WERI-Rb-1 (cell line): ENCODE data around the gene LRBA.

Experiments
- DNase-seq: peaks from one replicate; pipeline ENCODE4 v3.0.0-alpha.2; 2020
- H3K27ac ChIP-seq: fragments of 250-450 bp; sonication (Bioruptor Pico); 2 replicates; pipeline ENCODE4 v1.5.1; 2020; ENCODE audit warnings: mild to moderate bottlenecking, moderate library complexity
- H3K27me3 ChIP-seq: fragments of 250-450 bp; sonication (Bioruptor Pico); 2 replicates; pipeline ENCODE4 v1.5.1; 2021; ENCODE audit warnings: mild to moderate bottlenecking, low read depth, moderate library complexity; ENCODE audit not compliant: insufficient read depth, severe bottlenecking
- H3K36me3 ChIP-seq: fragments of 250-450 bp; sonication (Bioruptor Pico); 2 replicates; pipeline ENCODE4 v1.5.1; 2020; ENCODE audit warnings: mild to moderate bottlenecking, moderate library complexity
- H3K4me3 ChIP-seq: 2 replicates; pipeline ENCODE4 v1.5.1; 2011; ENCODE audit warnings: low read depth, mild to moderate bottlenecking, control low read depth, low read length
- H3K9me3 ChIP-seq: fragments of 250-450 bp; sonication (Bioruptor Pico); 2 replicates; pipeline ENCODE4 v1.5.1; 2021; ENCODE audit warnings: mild to moderate bottlenecking, moderate library complexity; ENCODE audit not compliant: severe bottlenecking
- CTCF ChIP-seq: IDR thresholded peaks from 2 replicates; pipeline ENCODE4 v1.5.1; 2011; ENCODE audit warnings: low read depth, mild to moderate bottlenecking, control low read depth, inconsistent platforms, low read length

The LRBA gene

GRCh38 chr4:150329373-150329772 lies 685.7 kb downstream of the LRBA start:
- Histone ChIP-seq H3K27me3 (no peaks in the 10 kb centered on the region), H3K27ac (no peak overlapping the region), H3K9me3 (peaks cover 3% of the 10 kb centered on the region), H3K36me3 (peaks cover 2% of the 10 kb centered on the region; the same call in 1 of the 2 replicates), H3K4me3 (no peak overlapping the region)
- DNase-seq: no peak
- TF ChIP-seq CTCF: no peak

- Histone ChIP-seq H3K27ac (no peak overlapping the region), H3K4me3 (no peak overlapping the region), H3K36me3 (peaks cover 2% of the 10 kb centered on the region; the same call in 1 of the 2 replicates), H3K27me3 (no peaks in the 10 kb centered on the region), H3K9me3 (peaks cover 3% of the 10 kb centered on the region)
- no peak for TF ChIP-seq CTCF
- no peak for DNase-seq
These were observed 686.6 kb downstream of the LRBA start for GRCh38 chr4:150328496-150328895.

GRCh38 chr4:150327262-150327780 lies 687.8 kb downstream of the LRBA start:
- H3K36me3 ChIP-seq: peaks cover 2% of the 10 kb centered on the region; the same call in 1 of the 2 replicates
- H3K27me3 ChIP-seq: no peaks in the 10 kb centered on the region
- no peak for TF ChIP-seq CTCF
- no peak overlapping the region for H3K4me3 ChIP-seq
- DNase-seq: peak; percentile 49
- H3K27ac ChIP-seq: no peak overlapping the region; the same call in 1 of the 2 replicates
- H3K9me3 ChIP-seq: peaks cover 3% of the 10 kb centered on the region

- peaks cover 2% of the 10 kb centered on the region; the same call in 1 of the 2 replicates for H3K36me3 ChIP-seq
- no peaks in the 10 kb centered on the region for H3K27me3 ChIP-seq
- H3K27ac ChIP-seq: no peak overlapping the region
- no peak overlapping the region for H3K4me3 ChIP-seq
- DNase-seq: no peak
- no peak for TF ChIP-seq CTCF
- peaks cover 3% of the 10 kb centered on the region for H3K9me3 ChIP-seq
These were observed 689.2 kb downstream of the LRBA start for GRCh38 chr4:150325872-150326271.

- TF ChIP-seq CTCF: no peak
- no peak overlapping the region for H3K27ac ChIP-seq
These were observed 691.4 kb downstream of the LRBA start for GRCh38 chr4:150323406-150324325.

More at GRCh38 chr4:150323406-150324325, 691.4 kb downstream of the LRBA start:
- no peak overlapping the region for H3K4me3 ChIP-seq
- peaks cover 3% of the 10 kb centered on the region for H3K9me3 ChIP-seq
- H3K27me3 ChIP-seq: no peaks in the 10 kb centered on the region
- peak; percentile 40 for DNase-seq
- peaks cover 2% of the 10 kb centered on the region; the same call in 1 of the 2 replicates for H3K36me3 ChIP-seq
